B cell (primary cell): ENCODE results near the gene TPH2. TPM values are rescaled to one million over a fixed set of nuclear protein-coding genes. Genes with fewer than 3 reads are reported as not detected.

Experiments used
- ATAC-seq: fragments of 200-7000 bp; cut with Tn5 transposase; one replicate; pipeline ENCODE4 v1.10.0; 2021; ENCODE audit warnings: low read depth, mild to moderate bottlenecking, moderate number of reproducible peaks, moderate library complexity
- CTCF ChIA-PET: fragments of 350-600 bp; sonication (Branson Sonifier 250); formaldehyde crosslinking; loops from one replicate; lab custom pipeline; 2021; ENCODE audit warnings: antibody characterized with exemption, inconsistent platforms; lab: Charles Lee
- POLR2A ChIA-PET: fragments of 350-600 bp; sonication (Branson Sonifier 250); formaldehyde crosslinking; loops from one replicate; lab custom pipeline; 2021; ENCODE audit warnings: antibody characterized with exemption; lab: Charles Lee
- DNase-seq: peaks from one replicate; pipeline ENCODE4 v3.0.0; 2013
- H2AFZ ChIP-seq: 2 replicates; pipeline ENCODE4 v1.6.1; 2012; ENCODE audit warnings: mild to moderate bottlenecking, low read depth, low read length; ENCODE audit not compliant: insufficient read depth, poor library complexity, severe bottlenecking
- H3K27ac ChIP-seq, 2 donors: 1 replicate in 1 of 2; 2 replicates in 1 of 2; pipeline ENCODE4 v1.5.1; 2012 to 2013; ENCODE audit warnings: low read length in 2 of 2, mild to moderate bottlenecking in 2 of 2, moderate library complexity in 1 of 2
- H3K27me3 ChIP-seq, 4 experiments: fragments of 200-600 bp in 1 of 4; sonication (generic) in 1 of 4; replicated peaks in 1 of 4; 1 replicate in 2 of 4; 2 replicates in 2 of 4; pipeline versions ENCODE4 v1.6.1 to v1.7.0; 2013 to 2016; ENCODE audit warnings: low read length in 3 of 4, mild to moderate bottlenecking in 2 of 4, mixed read lengths in 1 of 4, moderate library complexity in 1 of 4; ENCODE audit not compliant: insufficient read depth in 4 of 4, control insufficient read depth in 3 of 4; ENCODE audit errors: control extremely low read depth in 1 of 4
- H3K36me3 ChIP-seq, 2 experiments: replicated peaks in 1 of 2; 1 replicate in 1 of 2; 2 replicates in 1 of 2; pipeline versions ENCODE4 v1.6.1 to v1.7.1; 2013; ENCODE audit warnings: low read length in 1 of 2; ENCODE audit not compliant: insufficient read depth in 2 of 2, control insufficient read depth in 1 of 2; ENCODE audit errors: control extremely low read depth in 1 of 2, extremely low read depth in 1 of 2
- H3K4me1 ChIP-seq, 2 donors: fragments of 200-600 bp in 1 of 2; sonication (generic) in 1 of 2; 1 replicate in 1 of 2; 2 replicates in 1 of 2; pipeline versions ENCODE4 v1.5.1 to v1.6.1; 2013 to 2017; ENCODE audit warnings: low read length in 2 of 2; ENCODE audit not compliant: control insufficient read depth in 2 of 2, insufficient read depth in 2 of 2
- H3K4me2 ChIP-seq: replicated peaks from 2 replicates; pipeline ENCODE3; 2012; ENCODE audit warnings: mild to moderate bottlenecking, low read depth, low read length; ENCODE audit not compliant: poor library complexity, severe bottlenecking
- H3K4me3 ChIP-seq, 5 experiments: fragments of 200-600 bp in 1 of 5; sonication (generic) in 1 of 5; 1 replicate in 3 of 5; 2 replicates in 2 of 5; pipeline versions ENCODE4 v1.5.1 to v1.7.0; 2011 to 2016; ENCODE audit warnings: low read length in 4 of 5, mild to moderate bottlenecking in 4 of 5, low read depth in 2 of 5, control low read depth in 1 of 5, moderate library complexity in 1 of 5; ENCODE audit not compliant: insufficient read depth in 1 of 5; ENCODE audit errors: control extremely low read depth in 1 of 5, extremely low read depth in 1 of 5
- H3K79me2 ChIP-seq: fragments of 200-600 bp; sonication (generic); one replicate; pipeline ENCODE4 v1.6.0; 2016; ENCODE audit warnings: low read length; ENCODE audit not compliant: control insufficient read depth, insufficient read depth
- H3K9ac ChIP-seq: fragments of 200-600 bp; sonication (generic); 2 replicates; pipeline ENCODE4 v1.6.1; 2017; ENCODE audit warnings: mild to moderate bottlenecking, low read length, moderate library complexity
- H3K9me3 ChIP-seq, 3 donors: one replicate each; pipeline versions ENCODE4 v1.6.1 to v1.7.1; 2013; ENCODE audit warnings: low read length in 2 of 3; ENCODE audit not compliant: control insufficient read depth in 2 of 3, insufficient read depth in 1 of 3; ENCODE audit errors: control extremely low read depth in 1 of 3
- H4K20me1 ChIP-seq: 2 replicates; pipeline ENCODE4 v1.6.0; 2012; ENCODE audit warnings: mild to moderate bottlenecking, low read length; ENCODE audit not compliant: insufficient read depth, control insufficient read depth, poor library complexity, severe bottlenecking
- H3K27ac Mint-ChIP-seq: one replicate; pipeline ENCODE4 v1.8.0; 2021; ENCODE audit warnings: mixed read lengths
- H3K27me3 Mint-ChIP-seq: one replicate; pipeline ENCODE4 v1.8.0; 2021; ENCODE audit warnings: mixed read lengths
- H3K4me1 Mint-ChIP-seq: one replicate; pipeline ENCODE4 v1.8.0; 2021; ENCODE audit warnings: mixed read lengths
- H3K4me3 Mint-ChIP-seq: one replicate; pipeline ENCODE4 v1.8.0; 2021; ENCODE audit warnings: mixed read lengths
- H3K9me3 Mint-ChIP-seq: one replicate; pipeline ENCODE4 v1.8.0; 2022; ENCODE audit warnings: mixed read lengths; ENCODE audit not compliant: insufficient read depth
- EZH2 ChIP-seq: IDR thresholded peaks from 2 replicates; pipeline ENCODE4 v1.6.1; 2012; ENCODE audit warnings: borderline replicate concordance, low read depth, mild to moderate bottlenecking, moderate library complexity, low read length; ENCODE audit not compliant: insufficient read depth, poor library complexity, severe bottlenecking
- WGBS: methylation state at CpG from one replicate; pipeline ENCODE4 v1.1.5; 2013; ENCODE audit warnings: missing lambda C conversion rate; ENCODE audit not compliant: insufficient coverage; 5-methylcytosine and 5-hydroxymethylcytosine counted together
- intact Hi-C: fragments of 100-400 bp; cut with micrococcal nuclease; formaldehyde crosslinking; loops from one replicate; pipeline ENCODE4 v1.10.0; 2022
- polyA plus RNA-seq: library from polyadenylated mRNA; depleted of rRNA; stranded (reverse); fragments of >200 nt; gene quantifications from 2 replicates; pipeline ENCODE4 v1.2.3, GENCODE V29; 2012
- total RNA-seq, 2 donors: library from RNA; stranded (reverse); fragments of 120-200 nt in 1 of 2; gene quantifications; 1 replicate in 1 of 2; 2 replicates in 1 of 2; pipeline versions ENCODE4 v1.2.3 to v1.2.4, GENCODE V29; 2013 to 2022
- TF ChIP-seq, protein P1 (sequence below): fragments of 200-600 bp; IDR thresholded peaks from one replicate; pipeline ENCODE4 v1.8.0; 2022; ENCODE audit warnings: antibody characterized with exemption, mild to moderate bottlenecking

Gene TPH2
- total and polyA plus RNA-seq, 2 donors (not counting 1 experiment from before 2014, with no cell fraction given): not detected

DNA sequence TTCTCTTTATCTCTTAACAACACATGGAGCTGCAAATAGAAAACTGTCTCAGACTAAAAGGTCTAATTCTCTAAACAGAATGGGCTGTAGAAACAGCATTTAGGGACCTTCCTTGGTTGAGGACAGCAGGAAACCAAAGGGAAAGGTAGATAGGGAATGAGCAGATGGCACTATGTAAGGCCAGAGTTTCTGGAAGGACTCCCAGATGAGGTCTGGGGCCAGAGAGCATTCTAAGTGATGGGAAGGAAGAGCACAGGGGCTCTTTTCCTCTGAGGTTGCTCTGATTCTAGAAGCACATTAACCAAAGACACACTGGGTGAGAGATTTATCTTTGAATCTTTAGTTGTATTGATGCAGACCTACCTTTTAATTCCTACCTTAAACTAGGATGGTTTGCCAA lies 79.4 kb downstream of the TPH2 start:
- no peak for ATAC-seq
- no peaks in the 10 kb centered on the region for H3K36me3 ChIP-seq
- no peak overlapping the region for H3K27ac Mint-ChIP-seq
- no peaks in the 10 kb centered on the region for H4K20me1 ChIP-seq
- no peak overlapping the region for H2AFZ ChIP-seq
- no peak overlapping the region for H3K4me3 ChIP-seq
- no peak overlapping the region for H3K27ac ChIP-seq
- H3K4me1 Mint-ChIP-seq: no peaks in the 10 kb centered on the region
- H3K4me1 ChIP-seq: no peaks in the 10 kb centered on the region
- H3K4me2 ChIP-seq: no peak overlapping the region
- no peak for DNase-seq
- CTCF ChIA-PET: interaction anchor here (0.7 kb wide), 1 partner anchor 8 kb away, joined by 3 read pairs; no protein-coding TSS in a partner anchor
- no peaks in the 10 kb centered on the region for H3K79me2 ChIP-seq
- H3K27me3 ChIP-seq: no peaks in the 10 kb centered on the region
- no peaks in the 10 kb centered on the region for H3K9me3 ChIP-seq
- no peak for TF ChIP-seq EZH2
- TF ChIP-seq, protein P1, sequence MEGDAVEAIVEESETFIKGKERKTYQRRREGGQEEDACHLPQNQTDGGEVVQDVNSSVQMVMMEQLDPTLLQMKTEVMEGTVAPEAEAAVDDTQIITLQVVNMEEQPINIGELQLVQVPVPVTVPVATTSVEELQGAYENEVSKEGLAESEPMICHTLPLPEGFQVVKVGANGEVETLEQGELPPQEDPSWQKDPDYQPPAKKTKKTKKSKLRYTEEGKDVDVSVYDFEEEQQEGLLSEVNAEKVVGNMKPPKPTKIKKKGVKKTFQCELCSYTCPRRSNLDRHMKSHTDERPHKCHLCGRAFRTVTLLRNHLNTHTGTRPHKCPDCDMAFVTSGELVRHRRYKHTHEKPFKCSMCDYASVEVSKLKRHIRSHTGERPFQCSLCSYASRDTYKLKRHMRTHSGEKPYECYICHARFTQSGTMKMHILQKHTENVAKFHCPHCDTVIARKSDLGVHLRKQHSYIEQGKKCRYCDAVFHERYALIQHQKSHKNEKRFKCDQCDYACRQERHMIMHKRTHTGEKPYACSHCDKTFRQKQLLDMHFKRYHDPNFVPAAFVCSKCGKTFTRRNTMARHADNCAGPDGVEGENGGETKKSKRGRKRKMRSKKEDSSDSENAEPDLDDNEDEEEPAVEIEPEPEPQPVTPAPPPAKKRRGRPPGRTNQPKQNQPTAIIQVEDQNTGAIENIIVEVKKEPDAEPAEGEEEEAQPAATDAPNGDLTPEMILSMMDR: no peak
- H3K9ac ChIP-seq: no peak overlapping the region
- intact Hi-C loops: no loop called here
- H3K27me3 Mint-ChIP-seq: peaks cover 13% of the 10 kb centered on the region
- H3K9me3 Mint-ChIP-seq: no peaks in the 10 kb centered on the region
- no peak overlapping the region for H3K4me3 Mint-ChIP-seq
- POLR2A ChIA-PET: no interaction called here

DNA sequence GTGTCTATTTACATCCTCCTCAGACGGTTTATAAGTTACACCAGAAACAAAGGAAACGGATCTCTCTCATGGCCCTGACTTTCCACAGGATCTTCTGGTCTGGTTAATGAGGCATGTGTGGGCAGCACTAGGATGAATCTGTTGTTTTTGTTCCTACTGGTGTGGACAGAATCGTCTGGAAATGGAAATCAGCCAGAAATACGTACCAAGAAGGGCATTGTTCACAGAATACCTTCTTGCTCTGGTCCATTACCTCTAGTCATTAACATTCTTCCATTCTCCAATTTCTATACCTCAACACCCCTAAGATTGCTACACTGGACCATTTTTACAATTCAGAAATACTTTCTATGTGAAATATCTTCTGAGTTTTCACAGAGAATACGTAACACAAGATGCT lies 86.0 kb downstream of the TPH2 start:
- no peaks in the 10 kb centered on the region for H3K9me3 ChIP-seq
- Mint-ChIP-seq H3K9me3 (no peaks in the 10 kb centered on the region), H3K4me3 (no peak overlapping the region), H3K27ac (no peak overlapping the region), H3K27me3 (peaks cover 4% of the 10 kb centered on the region), H3K4me1 (no peaks in the 10 kb centered on the region)
- no peaks in the 10 kb centered on the region for H4K20me1 ChIP-seq
- H3K36me3 ChIP-seq: no peaks in the 10 kb centered on the region
- no peak for ATAC-seq
- ChIA-PET CTCF (no interaction called here), POLR2A (no interaction called here)
- no peaks in the 10 kb centered on the region for H3K4me1 ChIP-seq
- 59% methylated on average over 2 of the region's 5 CpGs for WGBS
- H3K4me3 ChIP-seq: no peak overlapping the region
- DNase-seq: no peak
- H3K27ac ChIP-seq: no peak overlapping the region
- H2AFZ ChIP-seq: no peak overlapping the region
- no peak overlapping the region for H3K4me2 ChIP-seq
- intact Hi-C loops: no loop called here
- no peak overlapping the region for H3K9ac ChIP-seq
- no peak for TF ChIP-seq EZH2
- TF ChIP-seq, protein P1: no peak
- no peaks in the 10 kb centered on the region for H3K79me2 ChIP-seq
- no peaks in the 10 kb centered on the region for H3K27me3 ChIP-seq
